GM23338 (cell line): ENCODE data around the gene SCFD2. TPM values are rescaled to one million over a fixed set of nuclear protein-coding genes. Genes with fewer than 3 reads are reported as not detected.

Source experiments
- ATAC-seq: fragments of 200-7000 bp; cut with Tn5 transposase; 3 replicates; pipeline ENCODE4 v1.9.1; 2020
- DNase-seq: peaks from one replicate; pipeline ENCODE4 v3.0.0-alpha.2; 2015; ENCODE audit warnings: low spot score
- H2AFZ ChIP-seq: fragments of 200-600 bp; sonication (generic); 2 replicates; pipeline ENCODE4 v1.8.0; 2016; ENCODE audit warnings: antibody characterized with exemption, mild to moderate bottlenecking, moderate library complexity
- H3F3A ChIP-seq: fragments of 200-600 bp; sonication (generic); replicated peaks from 2 replicates; pipeline ENCODE4 v1.8.0; 2017; ENCODE audit warnings: antibody characterized with exemption, mixed run types, low read depth
- H3K27ac ChIP-seq: fragments of 200-600 bp; sonication (generic); 2 replicates; pipeline ENCODE4 v1.6.1; 2016; ENCODE audit warnings: low read depth
- H3K27me3 ChIP-seq: fragments of 200-600 bp; sonication (generic); 2 replicates; pipeline ENCODE4 v1.8.0; 2016; ENCODE audit warnings: mild to moderate bottlenecking, mixed run types, moderate library complexity; ENCODE audit not compliant: insufficient read depth
- H3K36me3 ChIP-seq: fragments of 200-600 bp; sonication (generic); 2 replicates; pipeline ENCODE4 v1.8.0; 2016; ENCODE audit warnings: mild to moderate bottlenecking; ENCODE audit not compliant: insufficient read depth
- H3K4me1 ChIP-seq: fragments of 200-600 bp; sonication (generic); 2 replicates; pipeline ENCODE4 v1.8.0; 2016; ENCODE audit warnings: mild to moderate bottlenecking, moderate library complexity; ENCODE audit not compliant: insufficient read depth
- H3K4me2 ChIP-seq: fragments of 200-600 bp; sonication (generic); 2 replicates; pipeline ENCODE4 v1.7.1; 2017; ENCODE audit warnings: mixed run types
- H3K4me3 ChIP-seq: fragments of 200-600 bp; sonication (generic); 2 replicates; pipeline ENCODE4 v1.6.1; 2016; ENCODE audit warnings: mixed run types
- H3K79me2 ChIP-seq: fragments of 200-600 bp; sonication (generic); replicated peaks from 2 replicates; pipeline ENCODE4 v1.8.0; 2017; ENCODE audit warnings: mild to moderate bottlenecking; ENCODE audit not compliant: insufficient read depth
- H3K9me2 ChIP-seq: fragments of 200-600 bp; sonication (generic); 2 replicates; pipeline ENCODE4 v1.8.0; 2017; ENCODE audit not compliant: insufficient read depth
- H4K20me1 ChIP-seq: fragments of 200-600 bp; sonication (generic); replicated peaks from 2 replicates; pipeline ENCODE4 v1.8.0; 2017; ENCODE audit warnings: mild to moderate bottlenecking; ENCODE audit not compliant: insufficient read depth
- H3K27ac Mint-ChIP-seq: 2 replicates; pipeline ENCODE4 v1.8.0; 2020; ENCODE audit warnings: inconsistent platforms, mild to moderate bottlenecking, moderate library complexity, mixed read lengths
- H3K27me3 Mint-ChIP-seq: 3 replicates; pipeline ENCODE4 v1.8.0; 2022; ENCODE audit warnings: low read depth, mild to moderate bottlenecking, moderate library complexity, mixed read lengths, inconsistent platforms; ENCODE audit not compliant: insufficient read depth, poor library complexity
- H3K36me3 Mint-ChIP-seq: 3 replicates; pipeline ENCODE4 v1.8.0; 2021; ENCODE audit warnings: low read depth, mild to moderate bottlenecking, inconsistent platforms, moderate library complexity, mixed read lengths
- H3K4me1 Mint-ChIP-seq: 3 replicates; pipeline ENCODE4 v1.8.0; 2020; ENCODE audit warnings: mild to moderate bottlenecking, inconsistent platforms, mixed read lengths
- H3K4me3 Mint-ChIP-seq: 3 replicates; pipeline ENCODE4 v1.8.0; 2021; ENCODE audit warnings: moderate library complexity, mild to moderate bottlenecking, inconsistent platforms, mixed read lengths
- H3K9me3 Mint-ChIP-seq: 3 replicates; pipeline ENCODE4 v1.8.0; 2020; ENCODE audit warnings: moderate library complexity, mild to moderate bottlenecking, inconsistent platforms, mixed read lengths
- CREB1 ChIP-seq: fragments of 250-450 bp; sonication (Bioruptor Pico); IDR thresholded peaks from 2 replicates; pipeline ENCODE4 v1.5.0; 2020; ENCODE audit warnings: low read depth, mild to moderate bottlenecking, moderate library complexity
- CTCF ChIP-seq, 2 experiments: fragments of 200-600 bp in 1 of 2; sonication (generic) in 1 of 2; conservative IDR thresholded peaks; 2 replicates each; pipeline versions ENCODE4 v1.5.1 to v1.6.1; 2016 to 2017; ENCODE audit warnings: antibody characterized with exemption in 2 of 2, low read depth in 2 of 2, mild to moderate bottlenecking in 2 of 2, moderate library complexity in 1 of 2
- ETS1 ChIP-seq: IDR thresholded peaks from 2 replicates; pipeline ENCODE4 v1.6.1; 2016; ENCODE audit warnings: antibody characterized with exemption
- EZH2 ChIP-seq: fragments of 200-600 bp; sonication (generic); IDR thresholded peaks from one replicate; pipeline ENCODE4 v1.8.0; 2017; ENCODE audit warnings: antibody characterized with exemption, mild to moderate bottlenecking, low read depth; ENCODE audit not compliant: unreplicated experiment
- EZH2phosphoT487 ChIP-seq: fragments of 200-600 bp; sonication (generic); IDR thresholded peaks from one replicate; pipeline ENCODE4 v1.8.1; 2018; ENCODE audit warnings: antibody characterized with exemption; ENCODE audit not compliant: unreplicated experiment
- JUNB ChIP-seq: IDR thresholded peaks from one replicate; pipeline ENCODE4 v1.6.1; 2016; ENCODE audit warnings: antibody characterized with exemption; ENCODE audit not compliant: unreplicated experiment
- REST ChIP-seq: IDR thresholded peaks from one replicate; pipeline ENCODE4 v1.6.1; 2018; ENCODE audit warnings: antibody characterized with exemption; ENCODE audit not compliant: unreplicated experiment
- STAT1 ChIP-seq: IDR thresholded peaks from one replicate; pipeline ENCODE4 v1.6.1; 2016; ENCODE audit warnings: antibody characterized with exemption; ENCODE audit not compliant: unreplicated experiment
- ZNF114 ChIP-seq: fragments of 250-450 bp; sonication (Bioruptor Pico); IDR thresholded peaks from 2 replicates; pipeline ENCODE4 v1.5.0; 2020; ENCODE audit warnings: mild to moderate bottlenecking, moderate library complexity
- ZNF331 ChIP-seq: fragments of 250-450 bp; sonication (Bioruptor Pico); IDR thresholded peaks from 2 replicates; pipeline ENCODE4 v1.5.0; 2020; ENCODE audit warnings: low read depth, mild to moderate bottlenecking, moderate library complexity
- ZNF462 ChIP-seq: fragments of 250-450 bp; sonication (Bioruptor Pico); IDR thresholded peaks from 2 replicates; pipeline ENCODE4 v1.5.0; 2020; ENCODE audit warnings: mild to moderate bottlenecking, moderate library complexity
- polyA plus RNA-seq: library from polyadenylated mRNA; unstranded; fragments of >200 nt; fragmentation: Nextera tagmentation; extraction: Ambion mirVana; gene quantifications from 2 replicates; pipeline ENCODE4 v1.2.1, GENCODE V29; 2016
- total RNA-seq: library from RNA; depleted of rRNA; stranded (reverse); fragments of >200 nt; shearing (Covaris generic); gene quantifications from 2 replicates; pipeline ENCODE4 v1.2.3, GENCODE V29; 2014

The SCFD2 gene
- total and polyA plus RNA-seq, 2 experiments from 2014 or later, result 5.7 to 17.5 TPM

GRCh38 chr4:53321984-53322289 is 43.9 kb downstream of the SCFD2 start:
- Histone ChIP-seq H3K36me3 (no peaks in the 10 kb centered on the region), H3K27ac (no peak overlapping the region), H3F3A (no peaks in the 10 kb centered on the region), H3K4me1 (peaks cover 9% of the 10 kb centered on the region), H2AFZ (peak overlapping the region; percentile 38; the same call in 1 of the 2 replicates), H3K27me3 (no peaks in the 10 kb centered on the region), H3K9me2 (no peaks in the 10 kb centered on the region), H3K79me2 (no peaks in the 10 kb centered on the region), H3K4me2 (0 out of 2 replicates have a peak overlapping the region, but pooled peaks have one; percentile 27), H4K20me1 (no peaks in the 10 kb centered on the region), H3K4me3 (no peak overlapping the region)
- Mint-ChIP-seq H3K36me3 (0 out of 3 replicates have a peak, but pooled peaks cover 1% of the 10 kb centered on the region), H3K4me3 (no peak overlapping the region), H3K4me1 (peaks cover 15% of the 10 kb centered on the region), H3K27ac (peak overlapping the region; percentile 91), H3K9me3 (no peaks in the 10 kb centered on the region), H3K27me3 (no peaks in the 10 kb centered on the region)
- ATAC-seq, result no peak
- no peak for TF ChIP-seq EZH2phosphoT487
- no peak for TF ChIP-seq JUNB
- no peak for TF ChIP-seq ZNF114 (CRISPR knock-in tag)
- no peak for TF ChIP-seq ETS1
- no peak for TF ChIP-seq ZNF331 (CRISPR knock-in tag)
- TF ChIP-seq EZH2, result no peak
- TF ChIP-seq CREB1 (CRISPR knock-in tag), result no peak
- TF ChIP-seq CTCF (conservative IDR thresholded peaks at IDR 0.05; ENCODE audit: low read depth in 2 of 2), result no peak
- no peak for TF ChIP-seq REST
- no peak for TF ChIP-seq STAT1
- TF ChIP-seq ZNF462, result no peak
- DNase-seq, result no peak
